ENCODE measurements around the gene E2F6. TPM values are rescaled to one million over a fixed set of nuclear protein-coding genes. Genes with fewer than 3 reads are reported as not detected.

E2F6 gene, protein sequence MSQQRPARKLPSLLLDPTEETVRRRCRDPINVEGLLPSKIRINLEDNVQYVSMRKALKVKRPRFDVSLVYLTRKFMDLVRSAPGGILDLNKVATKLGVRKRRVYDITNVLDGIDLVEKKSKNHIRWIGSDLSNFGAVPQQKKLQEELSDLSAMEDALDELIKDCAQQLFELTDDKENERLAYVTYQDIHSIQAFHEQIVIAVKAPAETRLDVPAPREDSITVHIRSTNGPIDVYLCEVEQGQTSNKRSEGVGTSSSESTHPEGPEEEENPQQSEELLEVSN
- 5.8 TPM for total RNA-seq

DNA sequence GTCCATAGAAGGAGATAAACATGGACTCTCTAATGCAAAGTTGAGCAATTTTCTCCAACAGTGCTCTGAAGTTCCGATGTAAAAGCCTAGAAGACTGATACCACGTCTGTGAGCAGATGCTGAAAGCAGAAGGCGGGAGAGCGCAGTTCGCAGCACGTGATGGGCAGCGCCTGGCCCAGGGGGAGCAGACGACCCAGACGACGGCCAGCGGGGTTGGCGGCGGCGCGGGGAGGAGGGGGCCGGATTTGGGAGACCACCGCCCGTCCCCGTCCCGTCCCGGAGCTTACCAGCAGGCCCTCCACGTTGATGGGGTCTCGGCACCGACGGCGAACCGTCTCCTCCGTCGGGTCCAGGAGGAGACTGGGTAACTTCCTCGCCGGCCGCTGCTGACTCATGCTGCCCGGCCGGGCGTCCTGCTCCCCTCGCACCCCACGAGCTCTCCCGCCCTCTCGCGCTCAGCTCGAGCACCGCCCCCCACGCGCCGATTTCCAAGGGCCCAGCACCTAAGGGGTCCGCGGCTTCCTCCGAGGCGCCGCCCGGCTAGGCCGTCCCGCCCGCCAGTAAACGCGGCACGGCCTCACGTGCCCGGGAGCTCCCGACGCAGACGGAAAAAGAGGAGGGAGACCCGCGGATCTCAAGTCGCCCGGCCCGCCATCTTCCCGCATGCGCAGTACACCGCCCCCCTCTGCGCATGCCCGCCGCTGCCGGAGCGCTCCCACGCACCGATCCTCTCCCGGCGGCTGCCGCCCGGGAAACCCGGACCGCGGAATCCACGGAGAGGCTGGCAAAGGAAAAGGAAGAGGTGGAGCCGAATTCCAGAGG, at the start of gene E2F6:
TSS of gene E2F6 (minus strand) at position 677 of the 822 bp plus-strand sequence. CDS start at position 395, 282 bp downstream.
- H3K4me3 ChIP-seq (ENCODE audit: low read length), result peak within 1 kb of the TSS; percentile 92
- peaks cover 22% of the 10 kb centered on the region for H3K4me1 ChIP-seq (ENCODE audit: insufficient read depth, low read length)
- no peaks in the 10 kb centered on the region for H3K27me3 ChIP-seq (ENCODE audit: insufficient read depth, low read length)
- H3K9me3 ChIP-seq (ENCODE audit: low read depth, low read length), result no peaks in the 10 kb centered on the region

DNA sequence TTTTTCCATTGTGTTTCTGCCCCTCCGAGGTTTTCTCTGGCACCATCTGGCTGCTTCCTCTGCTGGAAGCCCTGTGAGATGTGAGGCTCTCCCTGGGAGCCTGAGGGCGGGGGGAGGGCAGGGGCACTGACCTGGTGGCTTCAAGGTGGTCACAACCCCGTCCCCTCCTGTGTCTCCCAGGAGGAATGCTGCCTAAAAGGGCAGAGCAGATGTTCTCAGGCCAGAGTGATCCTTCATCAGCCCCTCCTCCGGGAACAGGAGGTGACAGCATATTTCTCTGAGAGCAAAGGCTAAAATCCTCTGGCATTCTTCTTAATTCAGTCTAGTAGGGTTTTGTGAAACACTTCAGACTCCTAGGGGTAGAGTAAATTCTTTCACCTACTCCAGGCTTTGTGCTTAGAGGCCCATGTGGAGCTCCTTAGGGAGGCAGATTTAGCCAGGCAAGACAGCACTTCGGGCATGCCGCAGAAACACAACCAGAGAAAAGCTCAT, 49.6 kb upstream of the E2F6 start:
- H3K4me1 ChIP-seq (ENCODE audit: insufficient read depth, low read length), result no peaks in the 10 kb centered on the region

DNA sequence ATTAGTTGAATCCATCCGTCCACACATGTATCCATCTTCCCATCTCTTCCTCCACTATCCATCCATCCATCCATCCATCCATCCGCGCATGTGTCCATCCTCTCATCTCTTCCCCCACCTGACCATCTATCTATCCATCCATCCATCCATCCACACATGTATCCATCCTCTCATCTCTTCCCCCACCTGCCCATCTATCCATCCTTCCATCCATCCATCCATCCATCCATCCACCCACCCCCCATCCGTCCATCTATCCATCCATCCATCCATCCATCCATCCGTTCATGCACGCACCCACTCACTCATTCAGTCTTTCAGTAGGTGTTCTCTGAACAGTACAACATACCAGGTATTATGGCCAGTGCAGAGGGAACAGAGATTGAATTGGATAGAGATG, 48.9 kb upstream of the E2F6 start:
- H3K27me3 ChIP-seq (ENCODE audit: insufficient read depth, low read length), result no peaks in the 10 kb centered on the region
- H3K4me1 ChIP-seq (ENCODE audit: insufficient read depth, low read length), result no peaks in the 10 kb centered on the region
- no peak overlapping the region for H3K4me3 ChIP-seq (ENCODE audit: low read length)
- H3K9me3 ChIP-seq (ENCODE audit: low read depth, low read length), result no peaks in the 10 kb centered on the region

More for the DNA sequence above, 49.6 kb upstream of the E2F6 start:
- H3K4me3 ChIP-seq (ENCODE audit: low read length), result no peak overlapping the region
- H3K27me3 ChIP-seq (ENCODE audit: insufficient read depth, low read length), result no peaks in the 10 kb centered on the region
- H3K9me3 ChIP-seq (ENCODE audit: low read depth, low read length), result no peaks in the 10 kb centered on the region

DNA sequence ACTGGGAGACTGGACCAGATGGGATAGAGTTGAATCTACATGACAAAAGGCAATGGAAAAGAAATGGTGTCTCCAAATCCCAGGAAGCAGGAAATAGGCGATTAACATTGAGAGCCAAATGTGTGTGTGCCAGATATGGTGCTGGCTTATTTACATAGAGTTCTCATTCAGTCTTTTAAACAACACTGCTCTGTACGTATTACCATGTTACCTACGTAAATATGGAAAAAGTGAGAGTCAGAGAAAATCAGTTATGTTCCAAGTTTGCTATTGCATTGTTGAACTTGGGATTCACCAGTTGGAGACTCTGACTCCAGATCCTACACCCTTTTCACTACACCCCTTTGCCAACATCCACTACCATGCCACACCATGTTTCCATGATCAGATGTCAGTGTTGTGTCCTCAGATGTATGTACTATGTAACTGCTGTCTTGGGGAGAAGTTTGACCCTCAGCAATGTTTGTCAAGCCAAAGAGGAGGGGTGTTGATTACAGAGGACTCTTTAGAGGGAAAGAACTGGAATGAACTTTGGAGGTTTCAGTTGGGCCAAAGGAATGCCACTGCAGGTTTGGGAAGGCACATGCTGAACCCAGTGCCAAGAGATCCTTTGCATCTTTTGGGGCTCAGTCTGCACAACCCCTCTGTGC, 48.2 kb upstream of the E2F6 start:
- Histone ChIP-seq H3K4me3 (ENCODE audit: low read length) (no peak overlapping the region), H3K4me1 (ENCODE audit: insufficient read depth, low read length) (no peaks in the 10 kb centered on the region), H3K27me3 (ENCODE audit: insufficient read depth, low read length) (no peaks in the 10 kb centered on the region), H3K9me3 (ENCODE audit: low read depth, low read length) (no peaks in the 10 kb centered on the region)

DNA sequence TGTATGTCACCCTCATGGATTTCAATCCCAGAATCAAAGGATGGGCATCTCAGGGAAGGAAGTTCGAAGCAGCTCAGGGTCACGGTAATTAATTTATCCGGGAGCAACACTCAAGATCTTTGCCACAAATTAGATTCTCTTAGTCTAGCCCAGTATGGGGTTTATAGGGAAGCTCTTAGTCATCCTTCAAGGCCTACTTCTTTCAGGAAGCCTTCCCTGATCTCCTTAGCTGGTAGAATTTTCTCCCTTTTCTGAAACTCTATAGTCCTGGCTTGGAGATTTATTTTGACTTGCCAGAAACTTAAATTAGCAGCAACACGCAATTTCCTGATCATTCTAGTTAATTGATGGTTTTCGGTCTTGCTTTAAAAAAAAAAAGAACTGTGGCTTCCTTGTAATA, 47.4 kb upstream of the E2F6 start:
- Histone ChIP-seq H3K4me1 (ENCODE audit: insufficient read depth, low read length) (no peaks in the 10 kb centered on the region), H3K9me3 (ENCODE audit: low read depth, low read length) (no peaks in the 10 kb centered on the region), H3K27me3 (ENCODE audit: insufficient read depth, low read length) (no peaks in the 10 kb centered on the region), H3K4me3 (ENCODE audit: low read length) (no peak overlapping the region)

DNA sequence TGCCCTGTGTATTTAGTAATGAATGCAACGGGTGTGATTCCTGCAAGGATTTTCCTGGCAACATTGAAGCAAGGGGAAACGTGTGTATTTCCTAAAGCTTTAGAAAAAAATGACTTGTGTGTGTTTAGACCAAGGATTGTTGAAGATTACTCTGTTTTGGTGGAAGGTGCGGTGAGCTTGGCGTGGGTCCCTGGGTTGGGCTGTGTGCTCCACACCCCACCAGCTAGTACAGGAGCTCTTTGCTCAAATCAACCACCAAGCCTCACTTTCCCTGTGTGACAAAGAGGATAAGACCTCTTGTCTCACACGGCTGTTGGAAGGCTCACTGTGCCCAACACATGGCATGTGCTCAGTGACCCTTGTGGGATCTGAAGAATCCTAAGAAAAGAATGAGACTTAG, 46.5 kb upstream of the E2F6 start:
- H3K27me3 ChIP-seq (ENCODE audit: insufficient read depth, low read length), result no peaks in the 10 kb centered on the region
- H3K4me3 ChIP-seq (ENCODE audit: low read length), result no peak overlapping the region
- H3K4me1 ChIP-seq (ENCODE audit: insufficient read depth, low read length), result no peaks in the 10 kb centered on the region
- H3K9me3 ChIP-seq (ENCODE audit: low read depth, low read length), result no peaks in the 10 kb centered on the region

DNA sequence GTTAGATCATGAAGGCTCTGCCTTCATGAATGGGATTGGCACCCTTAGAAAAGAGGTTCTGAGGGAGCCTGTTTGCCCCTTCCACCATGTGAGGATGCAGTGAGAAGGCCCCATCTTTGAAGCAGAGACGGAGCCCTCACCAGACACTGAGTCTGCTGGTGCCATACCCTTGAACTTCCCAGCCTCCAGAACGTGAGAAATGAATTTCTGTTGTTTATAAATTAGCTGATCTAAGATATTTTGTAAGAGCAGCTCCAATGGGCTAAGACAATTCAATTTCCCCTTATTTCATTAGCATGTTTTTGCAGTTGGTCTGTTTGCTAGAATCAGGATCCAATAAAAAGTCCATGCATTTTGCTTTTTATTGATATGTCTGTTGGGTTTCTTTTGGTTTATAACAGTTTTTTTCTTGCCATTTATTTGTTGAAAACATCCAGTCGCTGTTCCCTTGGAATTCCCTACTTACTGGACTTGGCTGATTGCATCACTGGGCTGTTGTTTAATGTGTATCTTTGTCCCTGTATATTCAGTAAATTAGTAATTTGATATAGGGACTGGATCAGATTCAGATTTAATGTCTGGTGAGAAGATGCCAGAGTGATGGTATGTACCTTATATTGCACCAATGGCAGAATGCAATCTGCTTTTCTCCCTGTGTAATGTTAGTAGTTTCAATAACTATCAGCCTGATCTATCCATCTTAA, 43.8 kb upstream of the E2F6 start:
- Histone ChIP-seq H3K9me3 (ENCODE audit: low read depth, low read length) (no peaks in the 10 kb centered on the region), H3K4me3 (ENCODE audit: low read length) (no peak overlapping the region), H3K4me1 (ENCODE audit: insufficient read depth, low read length) (no peaks in the 10 kb centered on the region), H3K27me3 (ENCODE audit: insufficient read depth, low read length) (no peaks in the 10 kb centered on the region)

DNA sequence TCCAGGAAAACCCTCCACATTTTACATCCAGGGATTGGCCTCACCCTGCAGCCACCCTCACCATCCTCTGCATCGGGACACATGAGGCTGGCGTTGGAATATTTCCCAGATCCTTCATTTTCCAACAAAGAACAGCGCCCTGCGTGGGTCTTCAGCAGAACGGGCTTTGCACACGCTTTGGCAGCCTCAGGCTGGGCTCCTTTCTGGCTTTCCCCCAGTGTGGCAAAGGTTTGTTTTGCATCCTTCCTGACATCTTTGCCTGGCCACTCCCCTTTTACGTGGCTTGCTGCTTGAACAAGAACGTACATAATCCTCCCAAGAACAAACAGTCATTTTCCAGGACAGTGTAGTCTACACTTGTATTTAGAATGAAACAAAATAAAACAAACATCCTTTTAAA, 42.3 kb upstream of the E2F6 start:
- Histone ChIP-seq H3K4me3 (ENCODE audit: low read length) (no peak overlapping the region), H3K9me3 (ENCODE audit: low read depth, low read length) (no peaks in the 10 kb centered on the region), H3K27me3 (ENCODE audit: insufficient read depth, low read length) (peaks cover 3% of the 10 kb centered on the region), H3K4me1 (ENCODE audit: insufficient read depth, low read length) (no peaks in the 10 kb centered on the region)

DNA sequence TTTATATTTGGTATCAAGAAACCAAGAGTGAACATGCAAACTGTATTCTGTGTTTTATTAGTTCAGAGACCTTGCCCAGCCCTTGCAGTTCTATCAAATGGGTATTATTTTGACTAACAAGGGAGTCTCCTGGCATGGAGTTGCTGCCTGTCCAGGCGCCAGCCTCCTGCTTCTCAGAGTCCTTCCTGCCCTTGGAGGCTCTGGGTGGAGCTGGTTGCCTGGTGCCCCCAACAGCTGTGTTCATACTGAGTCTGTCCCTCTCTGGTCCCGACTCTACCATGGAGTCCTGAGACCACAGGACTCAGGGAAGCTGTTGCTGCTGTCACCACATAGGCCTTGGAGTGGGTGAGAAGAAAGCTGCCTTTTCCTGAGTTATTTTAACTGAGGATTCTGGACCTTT, 41.6 kb upstream of the E2F6 start:
- Histone ChIP-seq H3K4me1 (ENCODE audit: insufficient read depth, low read length) (no peaks in the 10 kb centered on the region), H3K4me3 (ENCODE audit: low read length) (no peak overlapping the region), H3K27me3 (ENCODE audit: insufficient read depth, low read length) (peaks cover 3% of the 10 kb centered on the region), H3K9me3 (ENCODE audit: low read depth, low read length) (no peaks in the 10 kb centered on the region)

DNA sequence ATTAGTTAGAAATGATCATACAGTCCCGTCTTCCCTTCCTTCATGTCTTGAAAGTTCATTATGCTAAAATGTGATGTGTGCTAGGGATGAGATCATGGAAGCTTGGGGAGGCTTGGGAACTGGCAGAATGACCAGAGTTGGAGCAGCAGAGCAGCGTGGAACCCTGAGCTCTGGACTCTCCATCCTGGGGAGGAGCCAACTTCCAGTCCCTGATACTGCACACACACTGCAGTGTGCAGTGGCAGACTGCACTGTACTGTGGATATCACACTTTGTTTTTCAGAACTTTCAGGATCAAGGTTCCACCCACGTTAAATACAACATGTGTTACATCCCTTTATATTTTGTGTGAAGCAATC, 40.6 kb upstream of the E2F6 start:
- H3K4me3 ChIP-seq (ENCODE audit: low read length), result no peak overlapping the region
- no peaks in the 10 kb centered on the region for H3K9me3 ChIP-seq (ENCODE audit: low read depth, low read length)
- no peaks in the 10 kb centered on the region for H3K4me1 ChIP-seq (ENCODE audit: insufficient read depth, low read length)
- H3K27me3 ChIP-seq (ENCODE audit: insufficient read depth, low read length), result peaks cover 3% of the 10 kb centered on the region

DNA sequence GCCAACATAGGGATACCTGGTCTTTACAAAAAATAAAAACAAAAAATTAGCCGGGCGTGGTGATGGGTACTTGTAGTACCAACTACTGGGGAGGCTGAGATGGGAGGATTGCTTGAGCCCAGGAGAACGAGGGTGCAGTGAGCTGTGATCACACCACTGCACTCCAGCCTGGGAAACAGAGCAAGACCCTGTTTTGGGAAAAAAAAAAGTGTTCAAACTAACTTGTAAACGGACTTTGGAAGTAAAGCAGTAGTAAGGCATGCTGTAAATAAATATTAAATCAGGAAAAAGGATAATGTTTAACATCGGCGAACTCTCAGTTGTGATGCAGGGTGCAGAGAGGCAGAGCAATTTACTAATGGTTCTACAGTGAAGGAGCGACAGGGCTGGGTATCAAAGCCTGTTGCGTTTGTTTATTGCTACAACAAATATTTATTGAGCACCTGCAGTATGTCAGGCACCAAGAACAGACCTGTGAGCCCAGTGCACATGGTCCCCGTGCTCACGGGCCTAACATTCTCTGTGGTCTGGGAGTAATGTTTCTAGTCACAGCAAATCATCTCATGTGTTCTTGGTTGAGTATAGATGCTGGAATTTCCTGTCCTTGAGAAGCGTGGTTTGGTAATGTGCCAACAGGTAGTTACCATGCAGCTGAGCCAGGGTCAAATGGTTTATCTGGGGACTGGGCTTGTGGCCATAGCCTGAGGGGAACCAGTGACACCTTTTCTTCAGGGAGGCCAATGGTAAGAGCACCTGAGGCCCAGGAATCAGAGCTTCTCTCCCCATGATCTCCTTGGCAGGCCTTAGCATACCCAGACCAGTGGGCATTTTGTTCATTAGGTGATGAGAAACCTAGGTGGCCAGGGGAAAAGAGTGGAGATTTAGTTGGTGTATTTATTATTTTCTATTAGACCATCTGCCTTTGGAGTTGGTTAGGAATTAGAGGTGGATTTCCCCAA, 40.0 kb upstream of the E2F6 start:
- no peaks in the 10 kb centered on the region for H3K4me1 ChIP-seq (ENCODE audit: insufficient read depth, low read length)
- peaks cover 3% of the 10 kb centered on the region for H3K27me3 ChIP-seq (ENCODE audit: insufficient read depth, low read length)
- no peaks in the 10 kb centered on the region for H3K9me3 ChIP-seq (ENCODE audit: low read depth, low read length)
- no peak overlapping the region for H3K4me3 ChIP-seq (ENCODE audit: low read length)

DNA sequence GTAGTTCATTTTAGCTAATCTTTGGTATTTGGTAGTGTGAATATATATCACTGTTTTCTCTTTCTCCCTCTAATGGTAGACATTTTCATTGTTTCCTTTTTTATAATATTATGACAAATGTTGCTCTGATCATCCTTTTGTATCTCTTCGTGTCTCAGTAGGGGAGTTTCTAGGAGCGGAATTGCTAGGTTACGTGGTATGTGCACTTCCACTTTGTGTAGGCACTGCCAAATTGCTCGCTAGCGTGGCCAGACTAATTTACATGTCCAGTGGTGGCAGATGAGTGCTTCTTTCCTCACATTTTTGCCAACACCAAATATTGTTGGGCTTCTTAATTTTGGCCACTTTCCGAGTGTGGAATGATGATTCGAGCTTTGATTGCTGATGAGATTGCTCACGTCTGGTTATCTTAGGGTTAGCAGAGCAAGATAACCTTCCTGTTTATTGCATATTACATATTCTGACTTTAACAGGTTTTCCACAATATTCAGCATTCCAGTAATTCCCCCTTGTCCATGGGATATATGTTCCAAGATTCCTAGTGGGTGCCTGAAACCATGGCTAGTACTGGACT, 37.5 kb upstream of the E2F6 start:
- no peaks in the 10 kb centered on the region for H3K9me3 ChIP-seq (ENCODE audit: low read depth, low read length)
- peaks cover 3% of the 10 kb centered on the region for H3K27me3 ChIP-seq (ENCODE audit: insufficient read depth, low read length)
- no peaks in the 10 kb centered on the region for H3K4me1 ChIP-seq (ENCODE audit: insufficient read depth, low read length)
- H3K4me3 ChIP-seq (ENCODE audit: low read length), result no peak overlapping the region

DNA sequence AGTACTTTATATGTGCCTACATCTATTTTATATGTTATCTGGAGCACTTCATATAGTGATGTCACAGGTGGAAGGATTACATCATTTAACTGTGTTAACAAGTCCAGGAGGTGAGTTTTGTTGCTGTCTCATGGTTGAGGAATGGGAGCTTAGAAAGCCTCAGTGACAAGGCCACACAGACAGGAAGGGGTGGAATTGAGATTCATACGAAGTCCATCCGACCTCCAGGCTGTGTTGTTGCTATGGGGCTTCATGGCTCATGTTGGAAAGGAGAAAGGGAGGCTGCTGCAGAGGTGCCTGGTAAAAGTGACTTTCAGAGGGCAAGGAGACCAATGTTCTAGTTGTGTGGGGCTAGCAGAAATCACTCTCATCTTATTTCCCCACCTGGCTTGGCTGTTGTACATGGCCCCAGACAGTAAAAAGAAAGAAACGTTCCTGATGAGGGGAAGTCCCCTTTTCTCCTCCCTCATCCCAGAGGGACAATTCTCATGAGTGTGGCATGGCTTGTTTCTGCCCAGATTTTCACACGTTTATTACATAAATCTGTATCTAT, 36.9 kb upstream of the E2F6 start:
- H3K27me3 ChIP-seq (ENCODE audit: insufficient read depth, low read length), result peaks cover 3% of the 10 kb centered on the region
- no peaks in the 10 kb centered on the region for H3K4me1 ChIP-seq (ENCODE audit: insufficient read depth, low read length)
- H3K4me3 ChIP-seq (ENCODE audit: low read length), result no peak overlapping the region
- no peaks in the 10 kb centered on the region for H3K9me3 ChIP-seq (ENCODE audit: low read depth, low read length)
